Endothelial cell of umbilical vein (primary cell): ENCODE results near the gene PIGZ. TPM values are rescaled to one million over a fixed set of nuclear protein-coding genes. Genes with fewer than 3 reads are reported as not detected.

Source experiments
- BruUV-seq: library from RNA; stranded (reverse); fragments of 400-500 nt; replicated peaks from 2 replicates; lab custom pipeline; 2021; lab: Mats Ljungman, UMichigan
- CTCF ChIA-PET: fragments of 300-600, 350-600 bp; sonication (Branson Sonifier 250); formaldehyde crosslinking; loops from one replicate; lab custom pipeline; 2021; ENCODE audit warnings: antibody characterized with exemption, inconsistent platforms; lab: Charles Lee
- POLR2A ChIA-PET: fragments of 300-600, 350-600 bp; sonication (Branson Sonifier 250); formaldehyde crosslinking; loops from one replicate; lab custom pipeline; 2021; ENCODE audit warnings: antibody characterized with exemption, inconsistent platforms; lab: Charles Lee
- DNase-seq: peaks from one replicate; pipeline ENCODE4 v3.0.0-alpha.2; 2011; ENCODE audit warnings: low read depth, low spot score
- FAIRE-seq: peaks from 2 replicates; lab custom pipeline; 2011; peaks lifted over from hg19 to GRCh38; lab: Jason Lieb, UNC
- H2AFZ ChIP-seq: 2 replicates; pipeline ENCODE4 v1.6.0; 2012; ENCODE audit warnings: low read depth, low read length, control low read depth, inconsistent platforms
- H3K27ac ChIP-seq: 2 replicates; pipeline ENCODE4 v1.5.1; 2011; ENCODE audit warnings: low read depth, mild to moderate bottlenecking, control low read depth, low read length, moderate library complexity; ENCODE audit not compliant: insufficient read depth
- H3K27me3 ChIP-seq, 2 experiments: 2 replicates each; pipeline versions ENCODE4 v1.6.0 to v1.6.1; 2011; ENCODE audit warnings: low read length in 2 of 2, mixed read lengths in 1 of 2; ENCODE audit not compliant: control insufficient read depth in 2 of 2, insufficient read depth in 2 of 2
- H3K36me3 ChIP-seq, 2 experiments: 2 replicates in 1 of 2; 3 replicates in 1 of 2; pipeline ENCODE4 v1.5.1; 2011; ENCODE audit warnings: low read length in 2 of 2, mild to moderate bottlenecking in 1 of 2, moderate library complexity in 1 of 2; ENCODE audit not compliant: control insufficient read depth in 2 of 2, insufficient read depth in 2 of 2; ENCODE audit errors: extremely low read depth in 1 of 2
- H3K4me1 ChIP-seq: 3 replicates; pipeline ENCODE4 v1.5.1; 2011; ENCODE audit warnings: mild to moderate bottlenecking, low read length; ENCODE audit not compliant: control insufficient read depth, insufficient read depth; ENCODE audit errors: extremely low read depth
- H3K4me2 ChIP-seq: 2 replicates; pipeline ENCODE4 v1.6.1; 2011; ENCODE audit warnings: low read length, control low read depth, mixed read lengths; ENCODE audit not compliant: insufficient read depth
- H3K4me3 ChIP-seq, 3 experiments: fragments of 200-600 bp in 1 of 3; sonication (generic), shearing (Covaris generic) in 1 of 3; replicated peaks in 1 of 3; 2 replicates each; pipeline ENCODE4 v1.5.1; 2011 to 2016; ENCODE audit warnings: control low read depth in 3 of 3, low read length in 3 of 3, mild to moderate bottlenecking in 2 of 3, inconsistent platforms in 1 of 3, low read depth in 1 of 3, moderate library complexity in 1 of 3; ENCODE audit not compliant: insufficient read depth in 1 of 3
- H3K79me2 ChIP-seq: 2 replicates; pipeline ENCODE4 v1.6.0; 2012; ENCODE audit warnings: low read length, inconsistent platforms; ENCODE audit not compliant: control insufficient read depth, insufficient read depth
- H3K9ac ChIP-seq: replicated peaks from 2 replicates; pipeline ENCODE3; 2011; ENCODE audit warnings: low read length, control low read depth; ENCODE audit not compliant: insufficient read depth; ENCODE audit errors: extremely low read depth
- H3K9me1 ChIP-seq: replicated peaks from 3 replicates; pipeline ENCODE4 v1.6.0; 2011; ENCODE audit warnings: mild to moderate bottlenecking, low read length; ENCODE audit not compliant: control insufficient read depth, insufficient read depth; ENCODE audit errors: extremely low read depth
- H3K9me3 ChIP-seq: replicated peaks from 2 replicates; pipeline ENCODE4 v1.5.1; 2012; ENCODE audit warnings: low read length, inconsistent platforms; ENCODE audit not compliant: control insufficient read depth, insufficient read depth
- H4K20me1 ChIP-seq: replicated peaks from 2 replicates; pipeline ENCODE3; 2011; ENCODE audit warnings: mild to moderate bottlenecking, low read length; ENCODE audit not compliant: control insufficient read depth, insufficient read depth; ENCODE audit errors: extremely low read depth
- EZH2 ChIP-seq: IDR thresholded peaks from 2 replicates; pipeline ENCODE4 v1.6.1; 2012; ENCODE audit warnings: borderline replicate concordance, low read depth, mild to moderate bottlenecking, moderate library complexity, low read length, inconsistent platforms; ENCODE audit not compliant: severe bottlenecking
- FOS ChIP-seq: IDR thresholded peaks from 2 replicates; pipeline ENCODE4 v1.6.1; 2011; ENCODE audit warnings: mild to moderate bottlenecking, low read length, moderate library complexity, borderline replicate concordance; ENCODE audit not compliant: insufficient read depth
- GATA2 ChIP-seq: IDR thresholded peaks from 2 replicates; pipeline ENCODE4 v1.7.0; 2011; ENCODE audit warnings: low read depth, mild to moderate bottlenecking, moderate library complexity, mixed read lengths, low read length; ENCODE audit not compliant: insufficient read length, insufficient read depth
- JUN ChIP-seq: IDR thresholded peaks from 2 replicates; pipeline ENCODE4 v1.6.1; 2011; ENCODE audit warnings: borderline replicate concordance, low read depth; ENCODE audit not compliant: insufficient read length, insufficient read depth
- MAX ChIP-seq: IDR thresholded peaks from 2 replicates; pipeline ENCODE4 v1.6.1; 2011; ENCODE audit not compliant: insufficient read depth, insufficient read length
- POLR2A ChIP-seq: IDR thresholded peaks from 2 replicates; pipeline ENCODE4 v1.6.1; 2012; ENCODE audit warnings: low read depth, mild to moderate bottlenecking, control low read depth, low read length
- dilution Hi-C: fragments of 300-500 bp; cut with MboI; formaldehyde crosslinking; loops from one replicate; pipeline ENCODE4 v1.15.0; 2019; ENCODE audit warnings: low sequenced_read_pairs; ENCODE audit not compliant: extremely low pct_ligation_motif_present
- intact Hi-C: fragments of 100-400 bp; cut with micrococcal nuclease; formaldehyde crosslinking; loops from one replicate; pipeline ENCODE4 v1.10.0; 2022
- polyA plus RNA-seq, 4 experiments: library from polyadenylated mRNA; depleted of rRNA in 3 of 4; stranded (reverse) in 3 of 4; unstranded in 1 of 4; fragments of >200 nt; gene quantifications; 2 replicates each; pipeline versions ENCODE4 v1.2.1 to v1.2.3, GENCODE V29; 2011 to 2012; ENCODE audit warnings: missing spikeins in 1 of 4
- total RNA-seq: library from RNA; stranded (reverse); gene quantifications from 2 replicates; pipeline ENCODE4 v1.2.3, GENCODE V29; 2021

PIGZ gene
- total and polyA plus RNA-seq, 2 donors (not counting 3 experiments of a cell fraction or from before 2014, with no cell fraction given) = 6.0 to 6.5 TPM

GRCh38 chr3:197003461-197004385, 35.1 kb upstream of the PIGZ start:
- H3K36me3 ChIP-seq = no peaks in the 10 kb centered on the region
- no peak for FAIRE-seq
- no peaks in the 10 kb centered on the region for H3K79me2 ChIP-seq
- H3K4me1 ChIP-seq = peaks cover 2% of the 10 kb centered on the region
- TF ChIP-seq GATA2 = no peak
- TF ChIP-seq EZH2 = no peak
- no peak for TF ChIP-seq POLR2A
- TF ChIP-seq JUN = no peak
- TF ChIP-seq FOS = no peak
- no peak for TF ChIP-seq MAX
- H3K9me3 ChIP-seq = no peaks in the 10 kb centered on the region
- no peaks in the 10 kb centered on the region for H3K27me3 ChIP-seq
- no peaks in the 10 kb centered on the region for H3K9me1 ChIP-seq
- BruUV-seq = TSS peak; percentile 62
- peak overlapping the region; percentile 93 for H2AFZ ChIP-seq
- no peaks in the 10 kb centered on the region for H4K20me1 ChIP-seq
- peak overlapping the region in 2 of 3 experiments; percentile 34 to 61 for H3K4me3 ChIP-seq
- H3K9ac ChIP-seq = peak overlapping the region; percentile 62
- dilution Hi-C loops = no loop called here
- POLR2A ChIA-PET = interaction anchor here (1.4 kb wide), 1 partner anchor 10 kb away, joined by 3 read pairs; no protein-coding TSS in a partner anchor
- CTCF ChIA-PET = interaction anchor here (0.6 to 4.6 kb wide), 18 partner anchors 10 to 508 kb away, joined by 3 to 40 read pairs (median 4); partner anchors contain the start of gene MELTF
- DNase-seq = no peak
- no peak overlapping the region for H3K27ac ChIP-seq
- intact Hi-C loops = loop anchor here (10.0 kb wide), 1 partner anchor 511 kb away; no protein-coding TSS in a partner anchor
- H3K4me2 ChIP-seq = peak overlapping the region; percentile 71
